K562 (cell line): ENCODE measurements around the gene LETM1.

Experiments
- GABPA ChIP-seq: fragments of 200-800 bp; sonication (Bioruptor generic); conservative IDR thresholded peaks from 2 replicates; pipeline ENCODE4 v1.6.1; 2016; ENCODE audit warnings: low read depth, missing genetic modification characterization, missing compliant biosample characterization
- HNRNPL ChIP-seq: fragments of 200-400 bp; formaldehyde crosslinking; IDR thresholded peaks from 2 replicates; pipeline ENCODE4 v1.6.1; 2017; ENCODE audit warnings: low read depth, mild to moderate bottlenecking, low read length
- PML ChIP-seq: IDR thresholded peaks from 2 replicates; pipeline ENCODE4 v1.6.1; 2012; ENCODE audit warnings: low read length, inconsistent platforms
- ZSCAN29 ChIP-seq: fragments of 450-650 bp; IDR thresholded peaks from 2 replicates; pipeline ENCODE4 v1.6.1; 2017
- TF ChIP-seq, protein P1 (sequence below): fragments of 250-450 bp; sonication (Bioruptor Pico); IDR thresholded peaks from 2 replicates; pipeline ENCODE4 v1.8.0; 2021; ENCODE audit warnings: moderate library complexity, mild to moderate bottlenecking, inconsistent platforms
- TF ChIP-seq, protein P2 (sequence below): sonication (generic); formaldehyde crosslinking; IDR thresholded peaks from 2 replicates; pipeline ENCODE4 v1.8.1; 2023; ENCODE audit warnings: mild to moderate bottlenecking, missing genetic modification reagents

DNA sequence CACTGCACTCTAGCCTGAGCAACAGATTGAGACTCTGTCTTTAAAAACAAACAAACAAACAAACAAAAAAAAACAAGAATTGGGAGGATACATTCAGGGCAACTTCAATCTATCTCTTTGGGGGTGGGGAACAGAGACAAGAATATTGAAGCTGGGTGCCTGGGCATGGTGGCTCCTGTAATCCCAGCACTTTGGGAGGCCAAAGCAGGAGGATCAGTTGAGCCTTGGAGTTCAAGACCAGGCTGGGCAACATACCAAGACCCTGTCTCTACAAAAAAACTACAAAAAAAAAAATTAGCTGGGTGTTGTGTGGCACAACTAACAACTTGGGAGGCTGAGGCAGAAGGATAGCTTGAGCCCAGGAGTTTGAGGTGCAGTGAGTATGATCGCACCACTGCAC is 1.2 kb downstream of the LETM1 start:
- TF ChIP-seq GABPA (tag), result no peak
- TF ChIP-seq HNRNPL, result no peak
- TF ChIP-seq, protein P1, sequence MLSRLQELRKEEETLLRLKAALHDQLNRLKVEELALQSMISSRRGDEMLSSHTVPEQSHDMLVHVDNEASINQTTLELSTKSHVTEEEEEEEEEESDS (CRISPR knock-in tag), result no peak
- TF ChIP-seq, protein P2, sequence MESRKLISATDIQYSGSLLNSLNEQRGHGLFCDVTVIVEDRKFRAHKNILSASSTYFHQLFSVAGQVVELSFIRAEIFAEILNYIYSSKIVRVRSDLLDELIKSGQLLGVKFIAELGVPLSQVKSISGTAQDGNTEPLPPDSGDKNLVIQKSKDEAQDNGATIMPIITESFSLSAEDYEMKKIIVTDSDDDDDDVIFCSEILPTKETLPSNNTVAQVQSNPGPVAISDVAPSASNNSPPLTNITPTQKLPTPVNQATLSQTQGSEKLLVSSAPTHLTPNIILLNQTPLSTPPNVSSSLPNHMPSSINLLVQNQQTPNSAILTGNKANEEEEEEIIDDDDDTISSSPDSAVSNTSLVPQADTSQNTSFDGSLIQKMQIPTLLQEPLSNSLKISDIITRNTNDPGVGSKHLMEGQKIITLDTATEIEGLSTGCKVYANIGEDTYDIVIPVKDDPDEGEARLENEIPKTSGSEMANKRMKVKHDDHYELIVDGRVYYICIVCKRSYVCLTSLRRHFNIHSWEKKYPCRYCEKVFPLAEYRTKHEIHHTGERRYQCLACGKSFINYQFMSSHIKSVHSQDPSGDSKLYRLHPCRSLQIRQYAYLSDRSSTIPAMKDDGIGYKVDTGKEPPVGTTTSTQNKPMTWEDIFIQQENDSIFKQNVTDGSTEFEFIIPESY (CRISPR knock-in tag), result no peak
- TF ChIP-seq PML, result no peak
- no peak for TF ChIP-seq ZSCAN29
